HL-60 (cell line): Measurements from ENCODE around the gene METRN.

ENCODE experiments used
- DNase-seq, 2 experiments: peaks; one replicate each; pipeline ENCODE4 v3.0.0-alpha.2; 2010 to 2020; ENCODE audit warnings: low read depth in 1 of 2, low spot score in 1 of 2
- H3K27ac ChIP-seq: fragments of 250-450 bp; sonication (Bioruptor Pico); replicated peaks from 2 replicates; pipeline ENCODE4 v1.5.1; 2020; ENCODE audit warnings: mild to moderate bottlenecking, moderate library complexity
- H3K27me3 ChIP-seq: fragments of 250-450 bp; sonication (Bioruptor Pico); 2 replicates; pipeline ENCODE4 v1.5.1; 2021; ENCODE audit warnings: mild to moderate bottlenecking, moderate library complexity; ENCODE audit not compliant: insufficient read depth, poor library complexity, severe bottlenecking
- H3K4me3 ChIP-seq: replicated peaks from 2 replicates; pipeline ENCODE4 v1.5.1; 2011; ENCODE audit warnings: mild to moderate bottlenecking, control low read depth, low read length; ENCODE audit not compliant: insufficient read depth
- GABPA ChIP-seq: IDR thresholded peaks from 2 replicates; pipeline ENCODE4 v1.6.1; 2012; ENCODE audit warnings: low read depth
- POLR2AphosphoS5 ChIP-seq: IDR thresholded peaks from 2 replicates; pipeline ENCODE4 v1.6.1; 2012; ENCODE audit warnings: low read depth
- SPI1 ChIP-seq: IDR thresholded peaks from 2 replicates; pipeline ENCODE4 v1.6.1; 2012; ENCODE audit warnings: low read depth, mild to moderate bottlenecking, borderline replicate concordance
- TF ChIP-seq, protein P1 (sequence below): IDR thresholded peaks from 2 replicates; pipeline ENCODE4 v1.6.1; 2012; ENCODE audit warnings: low read depth; ENCODE audit not compliant: insufficient replicate concordance
- TF ChIP-seq, protein P2 (sequence below): IDR thresholded peaks from one replicate; pipeline ENCODE4 v1.5.1; 2011; ENCODE audit warnings: low read length, control low read depth, inconsistent platforms; ENCODE audit not compliant: insufficient read depth

METRN gene

DNA sequence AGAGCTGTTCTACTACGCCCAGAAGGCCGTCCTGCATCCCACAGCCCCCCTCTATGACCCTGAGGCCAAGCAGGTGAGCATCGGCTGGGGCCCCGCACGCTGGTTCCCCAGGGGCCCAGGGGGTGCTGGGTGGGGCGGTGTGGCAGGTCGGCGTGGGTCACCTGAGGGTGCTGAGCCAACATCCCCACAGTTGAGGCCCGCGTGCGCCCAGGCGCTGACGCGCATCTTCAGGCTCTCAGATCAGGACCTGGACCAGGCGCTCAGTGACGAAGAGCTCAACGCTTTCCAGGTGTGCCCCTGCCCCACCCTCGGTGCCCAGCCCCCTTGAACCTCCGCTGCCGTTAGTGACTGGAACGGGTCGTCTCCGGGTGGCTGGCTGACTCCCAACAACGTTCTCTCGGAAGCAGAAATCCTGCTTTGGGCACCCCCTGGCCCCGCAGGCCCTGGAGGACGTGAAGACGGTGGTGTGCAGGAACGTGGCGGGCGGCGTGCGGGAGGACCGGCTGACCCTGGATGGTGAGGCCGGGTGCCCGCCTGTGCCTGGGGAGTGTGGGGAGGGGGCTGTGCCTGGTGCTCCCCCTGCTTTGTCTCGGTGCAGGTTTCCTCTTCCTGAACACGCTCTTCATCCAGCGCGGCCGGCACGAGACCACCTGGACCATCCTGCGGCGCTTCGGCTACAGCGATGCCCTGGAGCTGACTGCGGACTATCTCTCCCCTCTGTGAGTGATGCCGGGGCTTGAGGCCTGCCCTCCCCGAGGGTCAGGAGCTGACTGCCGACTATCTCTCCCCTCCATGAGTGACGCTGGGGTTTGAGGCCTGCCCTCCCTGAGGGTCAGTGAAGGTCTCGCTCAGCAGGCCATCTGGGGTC is 44.2 kb upstream of the METRN start:
- TF ChIP-seq SPI1, result no peak
- TF ChIP-seq, protein P1, sequence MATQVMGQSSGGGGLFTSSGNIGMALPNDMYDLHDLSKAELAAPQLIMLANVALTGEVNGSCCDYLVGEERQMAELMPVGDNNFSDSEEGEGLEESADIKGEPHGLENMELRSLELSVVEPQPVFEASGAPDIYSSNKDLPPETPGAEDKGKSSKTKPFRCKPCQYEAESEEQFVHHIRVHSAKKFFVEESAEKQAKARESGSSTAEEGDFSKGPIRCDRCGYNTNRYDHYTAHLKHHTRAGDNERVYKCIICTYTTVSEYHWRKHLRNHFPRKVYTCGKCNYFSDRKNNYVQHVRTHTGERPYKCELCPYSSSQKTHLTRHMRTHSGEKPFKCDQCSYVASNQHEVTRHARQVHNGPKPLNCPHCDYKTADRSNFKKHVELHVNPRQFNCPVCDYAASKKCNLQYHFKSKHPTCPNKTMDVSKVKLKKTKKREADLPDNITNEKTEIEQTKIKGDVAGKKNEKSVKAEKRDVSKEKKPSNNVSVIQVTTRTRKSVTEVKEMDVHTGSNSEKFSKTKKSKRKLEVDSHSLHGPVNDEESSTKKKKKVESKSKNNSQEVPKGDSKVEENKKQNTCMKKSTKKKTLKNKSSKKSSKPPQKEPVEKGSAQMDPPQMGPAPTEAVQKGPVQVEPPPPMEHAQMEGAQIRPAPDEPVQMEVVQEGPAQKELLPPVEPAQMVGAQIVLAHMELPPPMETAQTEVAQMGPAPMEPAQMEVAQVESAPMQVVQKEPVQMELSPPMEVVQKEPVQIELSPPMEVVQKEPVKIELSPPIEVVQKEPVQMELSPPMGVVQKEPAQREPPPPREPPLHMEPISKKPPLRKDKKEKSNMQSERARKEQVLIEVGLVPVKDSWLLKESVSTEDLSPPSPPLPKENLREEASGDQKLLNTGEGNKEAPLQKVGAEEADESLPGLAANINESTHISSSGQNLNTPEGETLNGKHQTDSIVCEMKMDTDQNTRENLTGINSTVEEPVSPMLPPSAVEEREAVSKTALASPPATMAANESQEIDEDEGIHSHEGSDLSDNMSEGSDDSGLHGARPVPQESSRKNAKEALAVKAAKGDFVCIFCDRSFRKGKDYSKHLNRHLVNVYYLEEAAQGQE, result no peak
- Histone ChIP-seq H3K27me3 (no peaks in the 10 kb centered on the region), H3K27ac (no peak overlapping the region), H3K4me3 (no peak overlapping the region)
- DNase-seq, result no peak

DNA sequence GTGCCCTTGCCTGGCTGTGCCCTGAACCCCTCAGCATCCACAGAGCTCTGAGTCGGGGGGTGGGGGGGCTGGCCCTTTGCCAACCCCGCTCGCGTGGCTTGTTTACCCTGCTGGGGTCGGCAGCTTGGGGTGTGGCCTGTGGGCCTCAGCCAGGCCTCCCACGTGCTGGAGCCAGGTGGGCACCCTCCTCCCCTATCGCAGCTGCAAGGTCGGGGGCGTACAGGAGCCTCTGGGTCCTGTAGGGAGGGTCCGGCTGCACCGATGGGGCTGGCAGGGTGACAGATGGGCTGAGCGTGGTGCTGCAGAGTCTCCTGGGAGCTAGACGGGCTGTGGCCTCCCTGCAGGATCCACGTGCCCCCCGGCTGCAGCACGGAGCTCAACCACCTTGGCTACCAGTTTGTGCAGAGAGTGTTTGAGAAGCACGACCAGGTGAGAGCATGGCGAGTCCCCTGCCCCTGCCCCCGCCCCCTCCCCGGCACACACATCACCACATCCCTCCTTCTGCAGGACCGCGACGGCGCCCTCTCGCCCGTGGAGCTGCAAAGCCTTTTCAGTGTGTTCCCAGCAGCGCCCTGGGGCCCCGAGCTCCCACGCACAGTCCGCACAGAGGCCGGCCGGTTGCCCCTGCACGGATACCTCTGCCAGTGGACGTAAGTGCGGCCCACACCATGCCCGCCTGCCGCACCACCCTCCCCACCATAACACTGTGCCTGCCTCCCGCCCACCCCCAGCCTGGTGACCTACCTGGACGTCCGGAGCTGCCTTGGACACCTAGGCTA is 43.4 kb upstream of the METRN start:
- H3K27ac ChIP-seq, result no peak overlapping the region
- no peak overlapping the region for H3K4me3 ChIP-seq
- TF ChIP-seq, protein P1, result no peak
- TF ChIP-seq, protein P2, sequence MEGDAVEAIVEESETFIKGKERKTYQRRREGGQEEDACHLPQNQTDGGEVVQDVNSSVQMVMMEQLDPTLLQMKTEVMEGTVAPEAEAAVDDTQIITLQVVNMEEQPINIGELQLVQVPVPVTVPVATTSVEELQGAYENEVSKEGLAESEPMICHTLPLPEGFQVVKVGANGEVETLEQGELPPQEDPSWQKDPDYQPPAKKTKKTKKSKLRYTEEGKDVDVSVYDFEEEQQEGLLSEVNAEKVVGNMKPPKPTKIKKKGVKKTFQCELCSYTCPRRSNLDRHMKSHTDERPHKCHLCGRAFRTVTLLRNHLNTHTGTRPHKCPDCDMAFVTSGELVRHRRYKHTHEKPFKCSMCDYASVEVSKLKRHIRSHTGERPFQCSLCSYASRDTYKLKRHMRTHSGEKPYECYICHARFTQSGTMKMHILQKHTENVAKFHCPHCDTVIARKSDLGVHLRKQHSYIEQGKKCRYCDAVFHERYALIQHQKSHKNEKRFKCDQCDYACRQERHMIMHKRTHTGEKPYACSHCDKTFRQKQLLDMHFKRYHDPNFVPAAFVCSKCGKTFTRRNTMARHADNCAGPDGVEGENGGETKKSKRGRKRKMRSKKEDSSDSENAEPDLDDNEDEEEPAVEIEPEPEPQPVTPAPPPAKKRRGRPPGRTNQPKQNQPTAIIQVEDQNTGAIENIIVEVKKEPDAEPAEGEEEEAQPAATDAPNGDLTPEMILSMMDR, result no peak
- TF ChIP-seq SPI1 (no peak), POLR2AphosphoS5 (no peak), GABPA (no peak)
- DNase-seq, result no peak
- no peaks in the 10 kb centered on the region for H3K27me3 ChIP-seq

DNA sequence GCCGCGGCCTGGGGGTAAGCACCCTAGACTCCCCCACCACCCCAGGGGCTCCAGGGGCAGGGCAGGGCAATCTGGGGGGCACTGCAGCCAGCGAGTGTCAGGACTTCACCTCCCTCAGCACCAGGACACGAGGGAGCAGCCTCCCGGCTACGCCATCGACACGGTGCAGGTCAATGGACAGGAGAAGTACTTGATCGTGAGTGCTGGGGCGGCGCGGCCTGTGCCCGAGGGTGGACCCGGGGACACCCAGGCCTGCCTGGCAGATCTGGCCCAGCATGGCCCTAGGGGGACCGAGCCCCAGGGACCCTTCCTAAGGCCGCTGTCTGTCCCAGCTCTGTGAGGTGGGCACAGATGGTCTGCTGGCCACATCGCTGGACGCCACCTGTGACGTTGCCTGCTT is 42.5 kb upstream of the METRN start:
- TF ChIP-seq GABPA (no peak), POLR2AphosphoS5 (no peak), SPI1 (no peak)
- TF ChIP-seq, protein P1, result no peak
- TF ChIP-seq, protein P2, result no peak
- no peak for DNase-seq
- no peak overlapping the region for H3K4me3 ChIP-seq
- H3K27ac ChIP-seq, result no peak overlapping the region
- H3K27me3 ChIP-seq, result no peaks in the 10 kb centered on the region
